ENCODE data around the gene EDC4. TPM values are rescaled to one million over a fixed set of nuclear protein-coding genes. Genes with fewer than 3 reads are reported as not detected.

EDC4 gene
- total and polyA plus RNA-seq, 2 of the 13 experiments (the other 11 are each of a cell fraction or from before 2014, with no cell fraction given), result 51.4 to 59.1 TPM

- TF ChIP-seq, protein P1, sequence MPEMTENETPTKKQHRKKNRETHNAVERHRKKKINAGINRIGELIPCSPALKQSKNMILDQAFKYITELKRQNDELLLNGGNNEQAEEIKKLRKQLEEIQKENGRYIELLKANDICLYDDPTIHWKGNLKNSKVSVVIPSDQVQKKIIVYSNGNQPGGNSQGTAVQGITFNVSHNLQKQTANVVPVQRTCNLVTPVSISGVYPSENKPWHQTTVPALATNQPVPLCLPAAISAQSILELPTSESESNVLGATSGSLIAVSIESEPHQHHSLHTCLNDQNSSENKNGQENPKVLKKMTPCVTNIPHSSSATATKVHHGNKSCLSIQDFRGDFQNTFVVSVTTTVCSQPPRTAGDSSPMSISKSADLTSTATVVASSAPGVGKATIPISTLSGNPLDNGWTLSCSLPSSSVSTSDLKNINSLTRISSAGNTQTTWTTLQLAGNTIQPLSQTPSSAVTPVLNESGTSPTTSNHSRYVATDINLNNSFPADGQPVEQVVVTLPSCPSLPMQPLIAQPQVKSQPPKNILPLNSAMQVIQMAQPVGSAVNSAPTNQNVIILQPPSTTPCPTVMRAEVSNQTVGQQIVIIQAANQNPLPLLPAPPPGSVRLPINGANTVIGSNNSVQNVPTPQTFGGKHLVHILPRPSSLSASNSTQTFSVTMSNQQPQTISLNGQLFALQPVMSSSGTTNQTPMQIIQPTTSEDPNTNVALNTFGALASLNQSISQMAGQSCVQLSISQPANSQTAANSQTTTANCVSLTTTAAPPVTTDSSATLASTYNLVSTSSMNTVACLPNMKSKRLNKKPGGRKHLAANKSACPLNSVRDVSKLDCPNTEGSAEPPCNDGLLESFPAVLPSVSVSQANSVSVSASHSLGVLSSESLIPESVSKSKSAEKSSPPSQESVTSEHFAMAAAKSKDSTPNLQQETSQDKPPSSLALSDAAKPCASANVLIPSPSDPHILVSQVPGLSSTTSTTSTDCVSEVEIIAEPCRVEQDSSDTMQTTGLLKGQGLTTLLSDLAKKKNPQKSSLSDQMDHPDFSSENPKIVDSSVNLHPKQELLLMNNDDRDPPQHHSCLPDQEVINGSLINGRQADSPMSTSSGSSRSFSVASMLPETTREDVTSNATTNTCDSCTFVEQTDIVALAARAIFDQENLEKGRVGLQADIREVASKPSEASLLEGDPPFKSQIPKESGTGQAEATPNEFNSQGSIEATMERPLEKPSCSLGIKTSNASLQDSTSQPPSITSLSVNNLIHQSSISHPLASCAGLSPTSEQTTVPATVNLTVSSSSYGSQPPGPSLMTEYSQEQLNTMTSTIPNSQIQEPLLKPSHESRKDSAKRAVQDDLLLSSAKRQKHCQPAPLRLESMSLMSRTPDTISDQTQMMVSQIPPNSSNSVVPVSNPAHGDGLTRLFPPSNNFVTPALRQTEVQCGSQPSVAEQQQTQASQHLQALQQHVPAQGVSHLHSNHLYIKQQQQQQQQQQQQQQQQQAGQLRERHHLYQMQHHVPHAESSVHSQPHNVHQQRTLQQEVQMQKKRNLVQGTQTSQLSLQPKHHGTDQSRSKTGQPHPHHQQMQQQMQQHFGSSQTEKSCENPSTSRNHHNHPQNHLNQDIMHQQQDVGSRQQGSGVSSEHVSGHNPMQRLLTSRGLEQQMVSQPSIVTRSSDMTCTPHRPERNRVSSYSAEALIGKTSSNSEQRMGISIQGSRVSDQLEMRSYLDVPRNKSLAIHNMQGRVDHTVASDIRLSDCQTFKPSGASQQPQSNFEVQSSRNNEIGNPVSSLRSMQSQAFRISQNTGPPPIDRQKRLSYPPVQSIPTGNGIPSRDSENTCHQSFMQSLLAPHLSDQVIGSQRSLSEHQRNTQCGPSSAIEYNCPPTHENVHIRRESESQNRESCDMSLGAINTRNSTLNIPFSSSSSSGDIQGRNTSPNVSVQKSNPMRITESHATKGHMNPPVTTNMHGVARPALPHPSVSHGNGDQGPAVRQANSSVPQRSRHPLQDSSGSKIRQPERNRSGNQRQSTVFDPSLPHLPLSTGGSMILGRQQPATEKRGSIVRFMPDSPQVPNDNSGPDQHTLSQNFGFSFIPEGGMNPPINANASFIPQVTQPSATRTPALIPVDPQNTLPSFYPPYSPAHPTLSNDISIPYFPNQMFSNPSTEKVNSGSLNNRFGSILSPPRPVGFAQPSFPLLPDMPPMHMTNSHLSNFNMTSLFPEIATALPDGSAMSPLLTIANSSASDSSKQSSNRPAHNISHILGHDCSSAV (CRISPR knock-in tag; IDR thresholded peaks at IDR 0.05; ENCODE audit: borderline replicate concordance), result no peak
- TF ChIP-seq HOXA7 (CRISPR knock-in tag; IDR thresholded peaks at IDR 0.05), result no peak
- peak; percentile 56; the same call in 1 of the 2 replicates for TF ChIP-seq MEIS2 (CRISPR knock-in tag; IDR thresholded peaks at IDR 0.05)
- TF ChIP-seq ZNF251 (CRISPR knock-in tag; IDR thresholded peaks at IDR 0.05), result no peak
- peak; percentile 97 for TF ChIP-seq SRSF1 (optimal IDR thresholded peaks at IDR 0.05; ENCODE audit: low read depth, low read length)
- no peak for TF ChIP-seq ATRX (CRISPR knock-in tag; IDR thresholded peaks at IDR 0.05; ENCODE audit: borderline replicate concordance)
- TF ChIP-seq MAZ (IDR thresholded peaks at IDR 0.05; ENCODE audit: borderline replicate concordance, low read depth, low read length), result peak; percentile 96
- TF ChIP-seq MAZ (CRISPR knock-in tag; IDR thresholded peaks at IDR 0.05; ENCODE audit: low read depth), result peak; percentile 98
- no peak for TF ChIP-seq ZNF672 (CRISPR knock-in tag; IDR thresholded peaks at IDR 0.05)
- 0 out of 2 replicates have a peak, but pooled peaks have one; percentile 67 for TF ChIP-seq SNAPC4 (CRISPR knock-in tag; IDR thresholded peaks at IDR 0.05)
- TF ChIP-seq TEAD3 (CRISPR knock-in tag; optimal IDR thresholded peaks at IDR 0.05; ENCODE audit: borderline replicate concordance), result peak; percentile 66
- peak; percentile 96 for TF ChIP-seq SMAD1 (CRISPR knock-in tag; IDR thresholded peaks at IDR 0.05; ENCODE audit: borderline replicate concordance, low read depth)
- TF ChIP-seq HNRNPK (IDR thresholded peaks at IDR 0.05; ENCODE audit: low read depth, low read length, poor library complexity, severe bottlenecking), result peak; percentile 89
- 0 out of 2 replicates have a peak, but pooled peaks have one; percentile 69 for TF ChIP-seq ZNF367 (CRISPR knock-in tag; IDR thresholded peaks at IDR 0.05; ENCODE audit: borderline replicate concordance)
- TF ChIP-seq ZMAT3 (CRISPR knock-in tag; conservative IDR thresholded peaks at IDR 0.05), result peak; percentile 94
- TF ChIP-seq ZNF446 (CRISPR knock-in tag; IDR thresholded peaks at IDR 0.05), result 0 out of 2 replicates have a peak, but pooled peaks have one; percentile 24
These were observed 26.4 kb upstream of the EDC4 start, which contains the start of gene NUTF2 (continued) for GRCh38 chr16:67846320-67847063.
